Stimulated activated effector memory CD8-positive, alpha-beta T cell treated with anti-CD3 and anti-CD28 coated beads, Interleukin-12 subunit alpha, Interleukin-12 subunit beta, amount 100 ng/mL, for 72 hours (primary cell): ENCODE results near the gene LYZL6.
A peak's percentile ranks its signal among the peaks of the same experiment; 100 is the strongest.

Experiments
- ATAC-seq: fragments of 150-1000 bp; cut with Tn5 transposase; 2 replicates; pipeline ENCODE4 v1.10.0; 2021
- DNase-seq, 2 donors: peaks; one replicate each; pipeline ENCODE4 v3.0.0; 2021 to 2022; ENCODE audit warnings: low spot score in 2 of 2
- H3K27ac Mint-ChIP-seq: one replicate; pipeline ENCODE4 v1.8.0; 2022; ENCODE audit warnings: mild to moderate bottlenecking, mixed read lengths
- H3K36me3 Mint-ChIP-seq: one replicate; pipeline ENCODE4 v1.8.0; 2022; ENCODE audit warnings: mild to moderate bottlenecking, mixed read lengths
- H3K4me1 Mint-ChIP-seq: one replicate; pipeline ENCODE4 v1.8.0; 2022; ENCODE audit warnings: mixed read lengths
- H3K4me3 Mint-ChIP-seq: one replicate; pipeline ENCODE4 v1.8.0; 2022; ENCODE audit warnings: mild to moderate bottlenecking, mixed read lengths
- H3K9me3 Mint-ChIP-seq: one replicate; pipeline ENCODE4 v1.8.0; 2022; ENCODE audit warnings: mixed read lengths

LYZL6 gene

DNA sequence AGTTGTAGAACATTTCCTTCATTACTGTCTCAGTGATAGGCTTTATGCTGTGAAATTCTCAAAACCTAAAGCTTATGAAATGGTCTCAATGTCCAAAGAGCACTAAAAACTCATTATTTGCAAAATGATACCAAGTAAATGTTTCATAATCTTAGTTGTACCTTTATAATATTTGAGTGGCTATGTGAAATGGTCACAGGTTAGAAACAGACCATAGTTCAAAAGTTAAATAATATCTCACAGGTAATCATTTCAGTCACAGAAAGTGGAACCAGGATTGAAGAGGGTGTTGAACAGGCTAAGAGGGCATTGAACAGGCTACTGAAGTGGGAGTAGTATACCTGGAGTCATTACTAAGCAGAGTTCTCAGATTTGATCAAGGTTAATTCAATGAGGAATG is 15.8 kb downstream of the LYZL6 start:
- H3K4me3 Mint-ChIP-seq: no peak overlapping the region
- no peak for ATAC-seq
- H3K4me1 Mint-ChIP-seq: peaks cover 11% of the 10 kb centered on the region

DNA sequence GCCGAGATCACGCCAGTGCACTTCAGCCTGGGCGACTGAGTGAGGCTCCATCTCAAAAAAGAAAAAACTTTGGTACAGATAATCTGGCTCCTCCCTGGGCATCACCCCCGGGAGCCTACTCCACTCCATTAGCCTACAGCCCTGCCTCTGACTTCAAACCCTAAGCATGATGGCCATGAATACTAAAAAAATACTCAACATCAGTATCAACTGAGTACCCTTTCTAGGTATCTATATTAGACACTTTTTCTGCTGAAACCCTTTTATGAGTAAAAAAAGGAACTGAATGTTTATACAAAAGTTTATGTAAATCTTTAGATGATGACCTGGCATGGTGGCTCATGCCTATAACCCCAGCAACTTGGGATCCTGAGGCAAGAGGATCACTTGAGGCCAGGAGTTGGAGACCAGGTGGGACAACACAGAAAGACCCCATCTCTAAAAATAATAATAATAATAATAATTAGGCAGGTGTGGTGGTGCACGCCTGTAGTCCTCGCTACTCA is 19.9 kb downstream of the LYZL6 start:
- H3K4me1 Mint-ChIP-seq: peaks cover 18% of the 10 kb centered on the region
- DNase-seq: no peak
- H3K9me3 Mint-ChIP-seq: no peaks in the 10 kb centered on the region
- H3K36me3 Mint-ChIP-seq: peaks cover 6% of the 10 kb centered on the region
- no peak overlapping the region for H3K4me3 Mint-ChIP-seq
- no peak overlapping the region for H3K27ac Mint-ChIP-seq
- ATAC-seq: peak; percentile 84

More for the DNA sequence above, 15.8 kb downstream of the LYZL6 start:
- peaks cover 8% of the 10 kb centered on the region for H3K36me3 Mint-ChIP-seq
- no peak overlapping the region for H3K27ac Mint-ChIP-seq
- DNase-seq: no peak
- no peaks in the 10 kb centered on the region for H3K9me3 Mint-ChIP-seq

DNA sequence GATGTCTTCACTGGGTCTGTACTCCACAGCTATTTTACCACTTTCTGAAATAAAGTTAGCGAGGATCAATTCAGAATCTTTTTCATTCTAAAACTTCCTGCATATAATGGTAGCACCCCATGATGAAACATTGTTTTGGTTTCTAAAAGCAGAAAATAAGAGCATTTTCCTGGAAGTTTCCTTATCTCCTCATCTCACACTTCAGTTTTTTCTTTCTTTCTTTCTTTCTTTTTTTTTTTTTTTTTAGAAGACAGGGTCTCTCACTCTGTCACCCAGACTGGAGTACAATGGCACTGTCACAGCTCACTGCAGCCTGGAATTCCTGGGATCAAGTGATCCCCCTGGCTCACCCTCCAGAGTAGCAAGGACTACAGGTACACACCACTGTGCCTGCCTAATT is 23.3 kb downstream of the LYZL6 start:
- DNase-seq (no peak), ATAC-seq (no peak)
- Mint-ChIP-seq H3K4me1 (peaks cover 32% of the 10 kb centered on the region), H3K4me3 (peak overlapping the region; percentile 34), H3K9me3 (no peaks in the 10 kb centered on the region), H3K36me3 (peaks cover 6% of the 10 kb centered on the region), H3K27ac (peak overlapping the region; percentile 80)

DNA sequence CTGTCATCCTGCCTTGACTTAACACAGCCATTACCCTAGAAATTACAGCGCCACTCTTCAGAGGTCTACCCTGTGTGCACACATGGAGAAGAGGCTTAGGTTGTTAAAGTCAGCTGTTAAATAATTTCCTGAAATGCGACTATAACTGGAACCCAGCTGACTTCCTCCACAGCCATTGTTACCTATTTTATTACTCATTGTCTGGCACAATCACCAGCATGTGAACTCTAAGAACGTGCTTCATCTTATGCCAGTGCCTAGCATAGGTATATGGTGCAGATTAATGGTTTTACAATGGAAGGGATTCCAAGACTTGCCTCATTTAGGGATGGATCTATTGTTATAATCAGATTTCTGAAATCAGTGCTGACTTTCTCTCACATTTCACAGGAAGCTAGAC is 24.8 kb downstream of the LYZL6 start:
- no peak overlapping the region for H3K4me3 Mint-ChIP-seq
- no peak for DNase-seq
- peaks cover 47% of the 10 kb centered on the region for H3K4me1 Mint-ChIP-seq
- peaks cover 6% of the 10 kb centered on the region for H3K36me3 Mint-ChIP-seq
- peak overlapping the region; percentile 14 for H3K27ac Mint-ChIP-seq
- peak; percentile 58 for ATAC-seq
- H3K9me3 Mint-ChIP-seq: no peaks in the 10 kb centered on the region

DNA sequence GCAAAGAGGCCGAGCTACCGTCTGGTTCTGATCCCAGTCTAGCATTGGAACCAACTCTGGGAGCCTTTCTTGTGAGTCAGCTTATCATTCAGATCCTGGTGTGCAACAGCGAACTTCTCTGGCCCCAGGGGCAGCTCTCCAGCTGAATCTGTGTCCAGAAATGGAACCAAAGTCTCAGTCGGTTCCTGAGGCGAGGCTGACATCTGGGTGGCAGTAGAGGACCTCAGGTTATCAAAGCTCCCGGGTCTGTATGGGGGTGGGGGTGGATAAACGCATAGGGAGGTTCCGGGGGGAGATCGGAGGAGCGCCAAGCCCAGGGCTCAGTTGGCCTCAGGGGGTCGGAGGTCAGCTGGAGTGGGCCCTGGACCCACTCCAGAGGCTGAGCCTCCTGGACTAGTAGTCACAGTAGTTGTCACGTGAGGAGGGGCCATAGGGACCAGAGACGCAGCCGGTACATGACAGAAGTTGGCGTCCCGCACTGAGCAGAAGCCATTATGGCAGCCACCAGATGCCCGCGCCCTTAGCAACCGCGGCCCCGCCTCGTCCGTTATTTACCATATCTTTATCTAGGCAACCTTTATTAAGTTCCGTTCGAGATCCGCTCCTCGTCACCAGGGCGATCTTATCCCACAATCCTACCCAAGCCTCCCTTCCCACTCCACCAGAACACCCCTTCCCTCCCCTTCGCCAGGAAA is 25.8 kb downstream of the LYZL6 start:
- no peak overlapping the region for H3K27ac Mint-ChIP-seq
- H3K4me3 Mint-ChIP-seq: no peak overlapping the region
- no peak for ATAC-seq

DNA sequence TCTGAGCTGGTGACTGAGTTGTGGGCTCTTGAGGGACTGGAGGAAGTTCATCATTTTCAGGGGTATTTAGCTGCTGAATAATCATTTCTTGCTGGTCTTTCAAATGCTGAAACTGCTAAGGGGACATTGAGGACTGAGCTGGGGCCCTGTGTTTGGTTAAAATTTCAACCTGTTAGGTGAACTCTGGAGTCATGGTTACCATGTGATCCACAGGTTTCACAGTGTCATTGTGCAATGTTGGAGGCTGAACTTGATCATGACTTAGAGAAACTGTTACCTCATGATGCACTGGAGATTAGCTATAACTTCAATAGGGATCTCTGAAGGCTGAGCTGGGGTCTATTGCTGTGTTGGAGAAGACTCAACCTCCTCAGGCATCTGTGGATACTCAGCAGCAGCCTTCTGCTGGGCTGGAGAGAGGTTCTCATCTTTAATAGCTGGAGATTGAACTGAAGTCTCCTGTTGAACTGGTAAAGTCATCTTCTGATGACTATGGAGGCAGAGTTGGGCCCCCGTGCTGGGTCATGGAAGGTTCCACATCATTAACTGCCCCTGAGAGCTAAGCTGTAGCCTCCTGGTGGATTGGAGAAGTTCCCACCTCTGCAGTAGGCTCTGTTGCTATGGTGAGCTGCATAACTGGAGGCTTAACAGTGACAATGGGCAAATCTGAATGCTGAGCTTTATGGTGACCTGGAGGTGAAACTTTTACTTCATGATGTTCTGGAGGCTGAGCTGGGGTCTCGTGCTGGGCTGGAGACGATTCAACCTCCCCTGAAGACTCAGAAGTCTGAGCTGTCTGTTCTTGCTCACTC is 28.2 kb downstream of the LYZL6 start:
- H3K4me3 Mint-ChIP-seq: no peak overlapping the region
- no peaks in the 10 kb centered on the region for H3K9me3 Mint-ChIP-seq
- H3K36me3 Mint-ChIP-seq: peaks cover 3% of the 10 kb centered on the region

More for the DNA sequence above, 25.8 kb downstream of the LYZL6 start:
- Mint-ChIP-seq H3K9me3 (no peaks in the 10 kb centered on the region), H3K36me3 (peaks cover 6% of the 10 kb centered on the region), H3K4me1 (peaks cover 57% of the 10 kb centered on the region)
- no peak for DNase-seq

DNA sequence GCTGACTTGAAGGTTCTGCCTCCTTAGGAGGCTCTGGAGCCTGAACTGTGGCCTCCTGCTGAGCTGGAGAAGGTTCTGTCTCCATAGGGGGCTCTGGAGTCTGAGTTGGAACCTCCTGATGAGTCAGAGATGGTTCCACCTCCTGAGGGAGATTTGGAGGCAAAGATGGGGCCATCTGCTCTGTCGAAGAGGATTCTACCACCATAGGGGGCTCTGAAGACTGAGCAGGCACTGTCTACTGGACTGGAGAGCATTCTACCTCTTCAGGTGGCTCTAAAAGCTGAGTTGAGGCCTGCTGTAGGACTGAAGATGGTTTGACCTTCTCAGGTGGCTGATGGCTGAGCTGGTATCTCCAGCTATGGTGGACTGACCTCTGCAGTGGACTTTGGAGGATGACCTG is 29.2 kb downstream of the LYZL6 start:
- Mint-ChIP-seq H3K4me3 (no peak overlapping the region), H3K36me3 (no peaks in the 10 kb centered on the region), H3K4me1 (peaks cover 64% of the 10 kb centered on the region), H3K9me3 (no peaks in the 10 kb centered on the region), H3K27ac (peak overlapping the region; percentile 64)
- ATAC-seq (no peak), DNase-seq (no peak)

More for the DNA sequence above, 28.2 kb downstream of the LYZL6 start:
- peaks cover 64% of the 10 kb centered on the region for H3K4me1 Mint-ChIP-seq
- DNase-seq (no peak), ATAC-seq (peak; percentile 53)
- H3K27ac Mint-ChIP-seq: peak overlapping the region; percentile 64

DNA sequence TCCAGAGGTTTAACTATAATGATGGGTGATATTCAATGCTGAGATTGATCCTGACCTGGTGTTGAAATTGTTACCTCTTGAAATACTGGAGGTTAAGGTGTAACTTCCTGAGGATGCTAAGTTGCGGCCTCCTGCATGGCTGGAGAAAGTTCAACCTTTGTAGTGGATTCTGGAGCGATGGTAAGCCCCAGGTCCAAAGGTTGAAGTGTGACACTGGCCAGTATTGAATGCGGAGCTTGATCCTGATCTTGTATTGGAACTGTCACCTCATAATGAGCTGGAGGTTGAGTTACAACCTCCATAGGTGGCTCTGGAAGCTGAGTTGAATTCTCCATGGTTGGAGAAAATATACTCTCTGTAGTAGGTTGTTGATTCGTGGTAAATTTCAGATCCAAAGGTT is 29.9 kb downstream of the LYZL6 start:
- no peak for DNase-seq
- Mint-ChIP-seq H3K4me1 (peaks cover 69% of the 10 kb centered on the region), H3K9me3 (no peaks in the 10 kb centered on the region), H3K27ac (no peak overlapping the region), H3K4me3 (no peak overlapping the region), H3K36me3 (no peaks in the 10 kb centered on the region)
- ATAC-seq: no peak

DNA sequence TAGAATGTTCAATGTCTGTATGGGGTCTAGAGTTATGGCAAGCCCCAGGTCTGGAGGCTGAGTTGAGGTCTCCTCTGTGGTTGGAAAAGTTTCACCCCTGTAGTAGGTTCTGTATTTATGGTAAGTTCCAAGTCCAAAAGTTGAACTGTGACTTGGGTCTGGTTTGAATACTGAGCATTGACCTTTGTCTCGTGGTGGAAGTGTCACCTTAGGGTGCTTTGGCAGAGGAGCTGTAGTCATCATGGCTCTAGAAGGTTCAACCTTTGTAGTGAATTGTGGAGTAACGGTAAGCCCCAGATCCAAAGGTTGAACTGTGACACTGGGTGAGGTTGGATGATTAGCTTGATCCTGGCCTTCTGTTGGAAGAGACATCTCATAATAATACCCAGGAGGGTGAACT is 30.6 kb downstream of the LYZL6 start:
- Mint-ChIP-seq H3K4me1 (peaks cover 70% of the 10 kb centered on the region), H3K27ac (no peak overlapping the region), H3K4me3 (no peak overlapping the region), H3K36me3 (no peaks in the 10 kb centered on the region), H3K9me3 (no peaks in the 10 kb centered on the region)
- ATAC-seq (peak; percentile 77), DNase-seq (no peak)

DNA sequence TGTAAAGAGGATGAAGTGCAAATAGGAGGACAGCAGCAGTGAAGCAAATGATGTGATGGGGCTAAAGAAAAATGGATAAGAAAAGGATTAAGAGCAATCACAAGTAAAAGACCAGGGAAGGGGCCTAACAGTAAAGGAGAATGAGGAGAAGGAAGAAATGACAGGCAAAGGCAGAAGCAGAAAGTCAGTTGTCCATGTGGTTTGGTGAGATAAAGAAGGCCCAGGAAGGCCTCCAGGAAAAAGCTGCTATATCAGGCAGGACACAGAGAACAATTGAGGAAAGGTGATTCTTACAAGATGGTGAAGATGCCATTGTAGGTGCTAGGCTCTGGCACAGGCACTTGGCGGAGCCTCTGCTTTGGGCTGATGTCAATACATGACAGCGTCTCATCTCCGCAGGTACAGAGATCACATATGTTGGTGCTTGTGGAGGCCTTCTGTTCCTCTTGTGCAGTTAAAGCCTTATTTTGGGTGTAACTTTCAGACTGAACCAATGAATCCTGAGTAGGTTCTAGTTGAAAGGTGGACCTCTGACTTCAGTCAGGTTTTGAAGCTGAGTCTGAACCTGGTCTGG is 31.1 kb downstream of the LYZL6 start:
- H3K27ac Mint-ChIP-seq: no peak overlapping the region
- H3K4me1 Mint-ChIP-seq: peaks cover 73% of the 10 kb centered on the region
- H3K36me3 Mint-ChIP-seq: no peaks in the 10 kb centered on the region
- H3K9me3 Mint-ChIP-seq: no peaks in the 10 kb centered on the region
- DNase-seq (no peak), ATAC-seq (no peak)
- no peak overlapping the region for H3K4me3 Mint-ChIP-seq

DNA sequence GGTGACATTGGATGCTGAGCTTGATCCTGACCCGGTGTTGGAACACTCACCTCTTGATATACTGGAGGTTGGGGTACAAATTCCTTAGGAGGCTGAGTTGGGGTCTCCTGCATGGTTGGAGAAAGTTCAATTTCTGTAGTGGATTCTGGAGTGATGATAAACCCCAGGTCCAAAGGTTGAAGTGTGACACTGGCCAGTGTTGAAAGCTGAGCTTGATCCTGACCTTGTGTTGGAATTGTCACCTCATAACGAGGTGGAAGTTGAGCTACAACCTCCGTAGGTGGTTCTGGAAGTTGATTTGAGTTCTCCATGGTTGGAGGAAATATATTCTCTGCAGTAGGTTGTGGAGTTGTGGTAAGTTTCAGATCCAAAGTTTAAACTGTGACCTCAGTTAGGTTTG is 34.1 kb downstream of the LYZL6 start:
- no peak overlapping the region for H3K4me3 Mint-ChIP-seq
- H3K27ac Mint-ChIP-seq: no peak overlapping the region
- ATAC-seq (no peak), DNase-seq (no peak)
- no peaks in the 10 kb centered on the region for H3K36me3 Mint-ChIP-seq
- H3K4me1 Mint-ChIP-seq: peaks cover 56% of the 10 kb centered on the region
- no peaks in the 10 kb centered on the region for H3K9me3 Mint-ChIP-seq

DNA sequence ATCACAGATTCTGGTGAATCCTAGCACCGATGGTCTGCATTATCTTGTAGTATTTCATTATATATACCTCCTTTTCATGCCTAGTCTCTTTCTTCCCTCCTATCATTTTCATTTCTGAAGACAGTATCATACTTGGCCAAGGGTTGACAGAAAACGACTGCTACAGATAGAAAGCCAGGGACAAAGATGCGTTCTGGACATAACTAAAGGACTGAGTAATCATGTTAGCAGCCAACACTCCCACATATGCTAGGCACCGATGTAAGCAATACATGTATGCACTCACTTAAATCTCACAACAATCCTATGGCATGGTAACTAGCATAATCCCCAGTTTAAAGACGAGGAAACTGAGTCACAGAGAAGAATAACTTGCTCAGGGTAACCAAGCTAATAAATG is 35.8 kb downstream of the LYZL6 start:
- Mint-ChIP-seq H3K4me1 (peaks cover 46% of the 10 kb centered on the region), H3K27ac (no peak overlapping the region)
- DNase-seq: no peak

DNA sequence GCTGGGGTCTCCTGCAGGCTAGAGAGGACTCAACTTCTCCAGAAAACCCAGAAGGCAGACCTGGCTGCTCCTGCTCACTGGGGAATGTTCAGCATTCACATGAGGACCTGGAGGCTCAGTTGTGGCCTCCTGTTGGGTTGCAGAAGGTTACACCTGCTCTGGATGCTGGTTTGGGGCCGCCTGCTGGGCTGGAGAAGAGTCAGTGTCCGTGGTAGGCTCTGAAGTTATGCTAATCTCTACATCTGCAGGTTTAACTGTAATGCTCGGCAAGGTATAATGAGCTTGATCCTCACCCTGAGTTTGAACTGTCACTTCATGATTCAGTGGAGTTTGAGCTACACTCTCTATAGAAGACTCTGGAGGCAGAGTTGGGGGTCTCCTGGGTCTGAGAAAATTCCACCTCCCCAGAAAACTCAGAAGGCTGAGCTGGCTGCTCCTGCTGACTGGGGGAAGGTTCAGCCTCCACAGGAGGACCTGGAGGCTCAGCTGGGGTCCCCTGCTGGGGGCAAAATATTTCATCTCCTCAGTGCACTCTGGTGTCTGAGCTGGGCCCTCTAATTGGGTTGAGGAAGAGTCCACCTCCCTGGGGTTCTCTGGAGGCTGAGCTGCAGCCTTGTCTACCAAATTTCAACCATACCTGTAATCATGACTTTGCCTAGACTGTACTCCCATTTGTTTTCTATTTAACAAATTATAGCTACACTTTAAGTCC is 36.4 kb downstream of the LYZL6 start:
- Mint-ChIP-seq H3K4me3 (no peak overlapping the region), H3K4me1 (peaks cover 44% of the 10 kb centered on the region), H3K36me3 (no peaks in the 10 kb centered on the region), H3K27ac (no peak overlapping the region), H3K9me3 (no peaks in the 10 kb centered on the region)
- DNase-seq (no peak), ATAC-seq (no peak)

More for the DNA sequence above, 35.8 kb downstream of the LYZL6 start:
- ATAC-seq: no peak
- Mint-ChIP-seq H3K9me3 (no peaks in the 10 kb centered on the region), H3K36me3 (no peaks in the 10 kb centered on the region), H3K4me3 (no peak overlapping the region)

DNA sequence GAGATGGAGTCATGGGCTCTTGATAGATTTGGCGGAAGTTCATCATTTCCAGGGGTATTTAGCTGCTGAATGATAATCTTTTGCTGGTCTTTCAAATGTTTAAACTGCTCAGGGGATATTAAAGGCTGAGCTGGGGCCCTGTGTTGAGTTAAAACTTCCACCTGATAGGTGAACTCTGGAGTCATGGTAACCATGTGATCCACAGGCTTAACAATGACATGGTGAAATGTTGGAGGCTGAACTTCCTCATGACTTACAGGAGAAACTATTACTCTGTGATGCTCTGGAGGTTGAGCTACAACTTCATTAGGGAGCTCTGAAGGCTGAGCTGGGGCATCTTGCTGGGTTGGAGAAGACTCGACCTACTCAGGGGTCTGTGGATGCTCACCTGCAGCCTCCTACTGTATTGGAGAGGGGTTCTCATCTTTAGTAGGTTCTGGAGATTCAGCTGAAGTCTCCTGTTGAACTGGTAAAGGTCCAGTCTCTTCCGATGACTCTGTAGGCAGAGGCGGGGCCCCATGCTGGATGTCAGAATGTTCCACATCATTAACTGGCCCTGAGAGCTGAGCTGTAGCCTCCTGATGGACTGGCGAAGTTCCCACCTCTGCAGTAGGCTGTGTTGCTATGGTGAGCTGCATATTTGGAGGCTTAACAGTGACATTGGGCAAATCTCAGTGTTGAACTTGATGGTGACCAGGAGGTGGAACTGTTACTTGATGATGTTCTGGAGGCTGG is 37.2 kb downstream of the LYZL6 start:
- DNase-seq (no peak), ATAC-seq (no peak)
- Mint-ChIP-seq H3K36me3 (no peaks in the 10 kb centered on the region), H3K27ac (no peak overlapping the region), H3K4me1 (peaks cover 47% of the 10 kb centered on the region), H3K9me3 (no peaks in the 10 kb centered on the region), H3K4me3 (no peak overlapping the region)
